HG02642 (cell line): ENCODE data around the gene EPC1.
A peak's percentile ranks its signal among the peaks of the same experiment; 100 is the strongest.
"Not testable (repeated sequence)": the region's sequence is repeated elsewhere in the genome, so short reads cannot be mapped to it uniquely, and the experiment has no call there.

Source experiments
- ATAC-seq: cut with Tn5 transposase; IDR thresholded peaks from one replicate; pipeline ENCODE4 v1.9.1; 2021; ENCODE audit warnings: mild to moderate bottlenecking; ENCODE audit not compliant: unreplicated experiment, poor library complexity

Gene EPC1

GRCh38 chr10:32373031-32373430 is 26.1 kb upstream of the EPC1 start:
- ATAC-seq, result no peak

DNA sequence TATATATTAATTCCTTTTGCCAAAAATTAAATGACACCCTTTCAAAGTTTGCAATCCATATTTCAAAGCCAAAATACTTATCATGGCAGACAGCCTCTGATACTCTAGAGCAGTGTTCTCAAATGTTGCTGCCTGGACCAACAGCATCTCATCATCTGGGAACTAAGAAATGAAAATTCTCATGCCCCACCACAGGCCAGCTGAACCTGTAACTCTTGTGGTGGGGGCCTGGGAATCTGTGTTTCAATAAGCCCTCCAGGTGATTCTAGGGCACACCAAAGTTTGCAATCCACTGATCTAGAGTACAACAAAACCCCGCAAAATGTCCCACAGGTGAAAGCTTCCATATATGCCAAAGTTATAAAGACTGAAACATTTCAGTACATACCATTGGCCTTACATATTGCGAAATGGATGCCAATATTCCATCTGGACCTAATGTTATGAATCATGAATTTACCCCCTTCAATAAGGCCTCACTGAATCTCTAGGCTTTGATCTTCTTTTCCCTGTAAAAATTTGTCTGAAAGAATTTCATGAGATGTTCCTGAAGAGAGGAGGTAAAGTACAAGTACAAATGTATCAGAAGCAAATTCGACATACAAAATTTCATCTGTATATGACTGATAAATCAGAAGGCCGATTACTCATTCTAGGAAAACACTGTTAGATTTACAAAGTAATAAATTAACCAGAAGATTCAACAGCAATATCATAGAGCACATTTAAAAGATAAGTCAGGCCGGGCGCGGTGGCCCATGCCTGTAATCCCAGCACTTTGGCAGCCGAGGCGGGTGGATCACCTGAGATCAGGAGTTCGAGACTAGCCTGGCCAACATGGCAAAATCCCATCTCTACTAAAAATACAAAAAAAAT is 25.3 kb upstream of the EPC1 start:
- no peak for ATAC-seq

DNA sequence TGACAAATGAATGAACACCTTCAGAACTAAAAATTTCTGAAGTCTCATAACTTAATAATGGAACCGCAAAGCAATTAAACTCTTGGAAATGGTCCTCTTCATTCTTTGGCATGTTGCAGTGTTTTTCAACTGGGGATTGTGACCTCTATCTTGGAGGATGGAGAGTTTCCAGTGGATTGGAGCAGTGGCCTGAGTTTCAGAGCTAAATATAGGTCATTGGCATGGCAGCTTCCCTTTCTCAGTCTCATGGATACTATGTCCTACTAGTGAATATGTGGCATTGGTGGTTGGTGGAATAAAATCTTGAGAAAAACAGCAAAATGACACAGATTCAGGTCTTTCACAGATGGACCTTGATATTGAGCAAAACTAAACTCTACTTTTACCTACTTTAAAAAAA is 24.1 kb upstream of the EPC1 start:
- no peak for ATAC-seq

GRCh38 chr10:32367793-32368453 is 21.0 kb upstream of the EPC1 start:
- ATAC-seq, result peak; percentile 59

DNA sequence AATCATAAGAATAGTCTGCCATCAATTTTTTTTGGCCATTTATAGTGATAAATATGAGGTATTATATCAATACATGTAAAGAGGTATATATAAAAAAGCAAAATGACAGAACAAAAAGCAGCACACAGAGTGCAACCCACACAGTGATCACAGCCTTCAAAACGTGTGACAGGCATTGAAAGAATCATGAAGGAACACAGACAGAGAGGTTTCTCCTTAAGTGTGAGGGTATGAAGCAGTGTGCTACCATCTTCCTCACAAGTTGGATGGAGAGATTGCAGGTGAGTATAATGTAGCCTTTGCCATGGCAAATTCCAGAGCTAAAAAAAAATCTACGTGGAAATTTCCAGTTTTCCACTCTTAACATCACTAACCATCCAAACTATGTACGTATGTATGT is 19.6 kb upstream of the EPC1 start:
- no peak for ATAC-seq

DNA sequence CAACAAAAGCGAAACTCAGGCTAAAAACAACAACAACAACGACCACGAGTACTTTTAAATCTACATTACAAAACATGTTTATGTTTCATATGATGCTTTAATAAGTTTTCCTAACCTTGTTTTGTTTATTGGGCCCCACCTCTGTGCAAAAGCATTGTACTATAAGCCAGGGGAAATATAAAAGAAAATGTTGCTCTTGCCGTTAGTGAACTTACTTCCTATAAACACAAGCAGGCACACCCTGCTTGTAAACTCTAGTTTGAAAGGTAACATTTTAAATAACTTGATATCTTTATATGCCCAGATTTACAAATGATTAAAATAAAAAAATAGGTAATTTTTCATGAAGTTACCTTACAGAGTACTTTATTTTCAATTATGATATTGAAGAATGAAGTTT is 19.2 kb upstream of the EPC1 start:
- no peak for ATAC-seq

- not testable (repeated sequence) for ATAC-seq
Observed at GRCh38 chr10:32365404-32365803, 18.4 kb upstream of the EPC1 start.

- no peak for ATAC-seq
Observed at GRCh38 chr10:32362571-32362970, 15.6 kb upstream of the EPC1 start.

DNA sequence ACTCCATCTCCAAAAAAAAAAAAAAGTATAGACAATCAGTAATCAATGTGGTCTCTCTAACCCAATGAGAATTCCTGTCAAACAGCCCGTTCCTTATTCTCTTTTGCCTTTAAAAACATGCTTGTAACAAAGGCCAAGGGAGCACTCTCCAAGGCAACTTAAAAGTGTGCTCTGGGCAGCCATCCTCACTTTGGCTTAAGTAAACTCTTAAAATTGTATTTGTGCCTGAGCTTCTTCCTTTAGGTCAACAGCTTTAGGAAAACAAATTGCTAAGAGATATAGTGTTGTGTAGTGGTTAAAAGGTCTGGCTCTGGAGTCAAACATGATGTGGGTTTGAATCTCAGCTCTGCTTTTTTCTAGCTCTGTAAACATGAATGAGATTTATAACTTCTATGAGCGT is 13.9 kb upstream of the EPC1 start:
- ATAC-seq, result no peak

GRCh38 chr10:32360241-32360640 is 13.3 kb upstream of the EPC1 start:
- ATAC-seq, result no peak

DNA sequence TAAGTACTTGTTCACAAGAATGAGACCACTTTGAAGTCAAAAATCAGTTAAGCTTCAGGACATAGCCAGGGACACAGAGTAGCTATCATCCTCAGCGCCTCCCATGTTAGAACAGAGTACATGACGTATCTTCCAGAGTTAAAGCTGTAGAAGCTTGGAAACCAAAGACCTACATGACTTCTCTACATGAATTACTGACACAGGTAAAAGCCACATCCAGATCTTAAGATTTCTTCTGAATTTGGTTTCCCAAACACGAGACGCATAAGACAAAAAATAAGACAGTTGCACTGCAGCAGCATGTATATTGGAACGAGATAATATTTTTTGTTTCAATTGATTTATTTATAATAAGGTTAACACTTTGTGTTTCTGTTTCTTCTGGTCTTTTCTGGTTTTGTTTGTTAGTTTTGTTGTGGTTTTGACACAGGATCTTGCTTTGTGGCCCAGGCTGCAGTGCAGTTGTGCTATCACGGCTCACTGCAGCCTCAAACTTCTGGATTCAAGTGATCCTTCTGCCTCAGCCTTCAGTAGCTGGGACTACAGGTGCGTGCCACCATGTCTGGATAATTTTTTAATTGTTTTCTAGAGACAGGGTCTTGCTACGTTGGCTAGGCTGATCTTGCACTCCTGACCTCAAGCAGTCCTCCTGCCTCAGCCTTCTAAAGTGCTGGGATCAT is 10.2 kb upstream of the EPC1 start:
- ATAC-seq, result no peak

DNA sequence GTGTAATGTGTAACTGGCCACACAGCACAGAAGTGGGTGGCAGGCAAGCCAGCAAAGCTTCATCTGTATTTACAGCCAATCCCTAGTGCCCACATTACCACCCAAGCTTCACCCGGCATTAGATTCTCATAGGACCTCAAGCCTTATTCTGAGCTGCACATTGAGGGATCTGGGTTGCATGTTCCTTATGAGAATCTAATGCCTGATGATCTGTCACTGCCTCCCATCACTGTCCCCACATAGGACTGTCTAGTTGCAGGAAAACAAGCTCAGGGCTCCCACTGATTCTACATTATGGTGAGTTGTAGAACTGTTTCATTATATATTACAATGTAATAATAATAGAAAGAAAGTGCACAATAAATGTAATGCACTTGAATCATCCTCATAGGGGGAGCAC is 7.7 kb upstream of the EPC1 start:
- not testable (repeated sequence) for ATAC-seq

DNA sequence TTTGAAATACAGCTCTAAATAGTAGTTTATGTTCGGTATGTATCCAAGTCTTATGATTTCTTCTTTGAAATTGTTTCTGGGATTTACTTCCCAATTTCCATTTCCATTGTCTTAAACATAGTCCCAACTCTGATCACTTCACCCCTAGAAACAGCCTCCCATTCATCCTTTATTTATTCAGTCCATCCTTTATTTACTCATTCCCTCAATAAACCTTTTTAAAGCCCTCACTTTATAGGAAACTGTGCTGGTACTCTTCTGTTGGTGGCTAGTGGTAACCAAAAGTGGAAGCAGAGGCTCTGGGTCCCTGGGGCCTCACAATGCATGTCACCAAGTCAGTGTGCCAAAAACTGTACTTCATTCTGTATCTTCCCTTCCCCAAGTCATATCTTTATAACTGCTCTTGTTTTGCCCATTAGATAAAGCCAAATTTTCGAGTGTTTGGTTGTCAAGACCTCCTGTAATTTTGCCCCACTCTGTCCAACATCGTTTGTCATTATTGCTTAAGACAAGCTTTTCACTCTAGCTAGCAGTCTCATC is 3.9 kb upstream of the EPC1 start:
- no peak for ATAC-seq

GRCh38 chr10:32349968-32350738 is 3.2 kb upstream of the EPC1 start:
- ATAC-seq, result no peak

GRCh38 chr10:32349199-32349585 is 2.2 kb upstream of the EPC1 start:
- no peak for ATAC-seq

- ATAC-seq, result no peak
Observed at GRCh38 chr10:32348297-32349198, 1.6 kb upstream of the EPC1 start.

- peak; percentile 21 for ATAC-seq
Observed at GRCh38 chr10:32347363-32348022, 535 bp upstream of the EPC1 start.

DNA sequence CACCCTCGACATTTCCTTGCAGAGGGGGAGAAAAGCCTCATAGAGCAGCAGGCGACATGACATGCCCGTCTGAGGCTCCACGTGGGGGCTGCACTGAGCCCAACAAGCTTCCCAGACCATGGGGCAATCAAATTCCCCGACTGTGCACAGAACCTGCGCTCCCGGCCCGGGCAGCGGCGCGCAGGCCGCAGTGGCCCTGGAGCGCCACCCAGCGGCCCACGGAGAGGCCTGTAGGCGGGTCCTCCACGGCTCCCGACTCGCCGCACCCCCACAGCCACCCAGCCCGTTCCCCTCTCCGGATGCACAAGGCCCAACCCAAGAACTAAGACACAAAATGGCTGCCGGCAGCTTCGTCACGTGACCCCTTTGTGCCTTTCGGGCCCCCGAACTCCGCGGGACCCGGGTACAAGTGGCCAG is 816 bp downstream of the EPC1 start:
- peak; percentile 86 for ATAC-seq

DNA sequence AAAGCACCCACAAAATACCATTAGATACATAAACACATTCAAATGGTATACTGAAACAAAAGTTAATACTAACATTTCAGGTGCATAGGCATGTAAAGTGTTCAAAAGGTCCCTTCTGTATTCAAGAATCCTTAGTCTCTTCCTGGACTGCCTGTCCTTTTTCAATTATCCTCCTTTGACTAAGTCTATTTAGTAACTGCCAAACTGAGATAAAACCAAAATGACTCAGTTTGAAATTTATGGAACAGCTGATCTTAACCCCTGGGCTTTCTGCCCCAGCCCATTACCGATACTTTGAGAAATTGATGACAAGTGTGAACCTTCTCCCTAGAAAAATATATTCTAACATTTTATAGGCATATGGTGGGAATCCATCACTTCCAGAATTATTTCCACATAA is 5.4 kb downstream of the EPC1 start:
- ATAC-seq, result no peak
